ENCODE data around the gene KLF13. TPM values are rescaled to one million over a fixed set of nuclear protein-coding genes. Genes with fewer than 3 reads are reported as not detected.

Gene KLF13
- total RNA-seq, 3 donors from 2014 or later (not counting 1 experiment from before 2014, with no cell fraction given), result 277 to 328 (median 300) TPM

GRCh38 chr15:31340047-31340446 is 13.4 kb downstream of the KLF13 start:
- Histone ChIP-seq H3K4me1 (ENCODE audit: control insufficient read depth, insufficient read depth, low read length) (peaks cover 100% of the 10 kb centered on the region), H3K4me3 (ENCODE audit: low read length) (no peak overlapping the region), H3K36me3 (ENCODE audit: control insufficient read depth, insufficient read depth, low read length) (peaks cover 15% of the 10 kb centered on the region), H3K27ac (ENCODE audit: low read length) (peak overlapping the region; percentile 12), H3K27me3 (ENCODE audit: control insufficient read depth, insufficient read depth, low read length) (no peaks in the 10 kb centered on the region), H3K9me3 (ENCODE audit: control insufficient read depth, insufficient read depth, low read length) (no peaks in the 10 kb centered on the region)
- peak overlapping the region; percentile 88 for H3K4me3 Mint-ChIP-seq
- peaks cover 93 to 100% of the 10 kb centered on the region in 2 donors for H3K4me1 Mint-ChIP-seq
- DNase-seq, result no peak
- TF ChIP-seq CTCF (IDR thresholded peaks at IDR 0.05), result no peak
- 50% methylated on average over 5 of the region's 5 CpGs for WGBS (ENCODE audit: insufficient coverage)
- ATAC-seq, result no peak
- intact Hi-C loops (cut with micrococcal nuclease), result no loop called here
- H3K27ac Mint-ChIP-seq, result peak overlapping the region; percentile 88 to 96
- H3K36me3 Mint-ChIP-seq, result no peaks in the 10 kb centered on the region
- no peaks in the 10 kb centered on the region for H3K27me3 Mint-ChIP-seq (ENCODE audit: low read depth in 2 of 2)
- no peaks in the 10 kb centered on the region for H3K9me3 Mint-ChIP-seq

GRCh38 chr15:31340592-31340991 is 14.0 kb downstream of the KLF13 start:
- Mint-ChIP-seq H3K27ac (peak overlapping the region; percentile 88 to 96), H3K36me3 (no peaks in the 10 kb centered on the region), H3K9me3 (no peaks in the 10 kb centered on the region), H3K4me1 (peaks cover 93 to 100% of the 10 kb centered on the region in 2 donors), H3K4me3 (peak overlapping the region; percentile 88), H3K27me3 (ENCODE audit: low read depth in 2 of 2) (no peaks in the 10 kb centered on the region)
- H3K4me1 ChIP-seq (ENCODE audit: control insufficient read depth, insufficient read depth, low read length), result peaks cover 100% of the 10 kb centered on the region
- no peak overlapping the region for H3K4me3 ChIP-seq (ENCODE audit: low read length)
- H3K27ac ChIP-seq (ENCODE audit: low read length), result peak overlapping the region; percentile 45
- no peak for ATAC-seq
- peak in 1 of 2 donors; percentile 45 for DNase-seq
- no peaks in the 10 kb centered on the region for H3K27me3 ChIP-seq (ENCODE audit: control insufficient read depth, insufficient read depth, low read length)
- TF ChIP-seq CTCF (IDR thresholded peaks at IDR 0.05), result no peak
- H3K9me3 ChIP-seq (ENCODE audit: control insufficient read depth, insufficient read depth, low read length), result no peaks in the 10 kb centered on the region
- peaks cover 15% of the 10 kb centered on the region for H3K36me3 ChIP-seq (ENCODE audit: control insufficient read depth, insufficient read depth, low read length)
- WGBS (ENCODE audit: insufficient coverage), result 53% methylated on average over 7 of the region's 7 CpGs
- intact Hi-C loops (cut with micrococcal nuclease), result no loop called here

- Mint-ChIP-seq H3K36me3 (no peaks in the 10 kb centered on the region), H3K27me3 (ENCODE audit: low read depth in 2 of 2) (no peaks in the 10 kb centered on the region), H3K9me3 (no peaks in the 10 kb centered on the region), H3K27ac (peak overlapping the region; percentile 88 to 96), H3K4me3 (peak overlapping the region; percentile 88), H3K4me1 (peaks cover 93 to 100% of the 10 kb centered on the region in 2 donors)
- H3K9me3 ChIP-seq (ENCODE audit: control insufficient read depth, insufficient read depth, low read length), result no peaks in the 10 kb centered on the region
- peaks cover 12% of the 10 kb centered on the region for H3K36me3 ChIP-seq (ENCODE audit: control insufficient read depth, insufficient read depth, low read length)
- WGBS (ENCODE audit: insufficient coverage), result 48% methylated on average over 4 of the region's 4 CpGs
- no peak for TF ChIP-seq CTCF (IDR thresholded peaks at IDR 0.05)
- no peaks in the 10 kb centered on the region for H3K27me3 ChIP-seq (ENCODE audit: control insufficient read depth, insufficient read depth, low read length)
- ATAC-seq (peak; percentile 13 to 18 (median 17)), DNase-seq (no peak)
- H3K27ac ChIP-seq (ENCODE audit: low read length), result peak overlapping the region; percentile 45
- peaks cover 100% of the 10 kb centered on the region for H3K4me1 ChIP-seq (ENCODE audit: control insufficient read depth, insufficient read depth, low read length)
- intact Hi-C loops (cut with micrococcal nuclease), result no loop called here
- no peak overlapping the region for H3K4me3 ChIP-seq (ENCODE audit: low read length)
Observed at GRCh38 chr15:31341071-31341470, 14.4 kb downstream of the KLF13 start.

All from natural killer cell (primary cell).